Suprapubic skin (tissue), 4 donors: Measurements from ENCODE around the gene ALG14. TPM values are rescaled to one million over a fixed set of nuclear protein-coding genes. Genes with fewer than 3 reads are reported as not detected.
"Not testable (repeated sequence)": the region's sequence is repeated elsewhere in the genome, so short reads cannot be mapped to it uniquely, and the experiment has no call there.

ENCODE experiments used
- DNase-seq, 2 donors: peaks; one replicate each; pipeline ENCODE4 v3.0.0-alpha.2; 2019; ENCODE audit warnings: low spot score in 2 of 2
- H3K27ac ChIP-seq: fragments of 200-600 bp; sonication (generic); one replicate; pipeline ENCODE4 v1.5.1; 2019
- H3K27me3 ChIP-seq: fragments of 200-600 bp; sonication (generic); one replicate; pipeline ENCODE4 v1.5.1; 2019
- H3K36me3 ChIP-seq: fragments of 200-600 bp; sonication (generic); one replicate; pipeline ENCODE4 v1.5.1; 2019
- H3K4me1 ChIP-seq: fragments of 200-600 bp; sonication (generic); one replicate; pipeline ENCODE4 v1.5.1; 2019
- H3K4me3 ChIP-seq: fragments of 200-600 bp; sonication (generic); one replicate; pipeline ENCODE4 v1.5.1; 2019; ENCODE audit warnings: mild to moderate bottlenecking
- H3K9me3 ChIP-seq: fragments of 200-600 bp; sonication (generic); one replicate; pipeline ENCODE4 v1.5.1; 2019
- CTCF ChIP-seq, 2 donors: fragments of 200-600 bp in 1 of 2; fragments of 450-650 bp in 1 of 2; sonication (generic) in 1 of 2; IDR thresholded peaks; one replicate each; pipeline ENCODE4 v1.5.1; 2016 to 2019; ENCODE audit warnings: antibody characterized with exemption in 2 of 2, mild to moderate bottlenecking in 1 of 2, moderate library complexity in 1 of 2
- EP300 ChIP-seq: sonication (generic); formaldehyde crosslinking; IDR thresholded peaks from one replicate; pipeline ENCODE4 v1.6.1; 2017; ENCODE audit warnings: antibody characterized with exemption
- POLR2A ChIP-seq, 2 donors: fragments of 450-650 bp; IDR thresholded peaks; one replicate each; pipeline ENCODE4 v1.6.1; 2017; ENCODE audit warnings: antibody characterized with exemption in 2 of 2, mild to moderate bottlenecking in 2 of 2, moderate library complexity in 2 of 2
- POLR2AphosphoS5 ChIP-seq, 3 donors: sonication (generic); formaldehyde crosslinking; IDR thresholded peaks; one replicate each; pipeline ENCODE4 v1.6.1; 2017; ENCODE audit warnings: antibody characterized with exemption in 3 of 3
- whole genome bisulfite sequencing: methylation state at CpG from one replicate; pipeline ENCODE4 v1.1.5; 2018; 5-methylcytosine and 5-hydroxymethylcytosine counted together
- total RNA-seq, 4 donors: library from RNA; depleted of rRNA; stranded (reverse); fragments of >200 nt; gene quantifications; one replicate each; pipeline ENCODE4 v1.1.0, GENCODE V29; 2016

Gene ALG14
- total RNA-seq, 4 donors from 2014 or later: 0.80 to 1.6 (median 1.1) TPM

GRCh38 chr1:94998114-94998513 lies 74.6 kb downstream of the ALG14 start:
- Histone ChIP-seq H3K36me3 (no peaks in the 10 kb centered on the region), H3K27me3 (no peaks in the 10 kb centered on the region), H3K27ac (no peak overlapping the region), H3K4me1 (peaks cover 16% of the 10 kb centered on the region), H3K4me3 (no peak overlapping the region), H3K9me3 (no peaks in the 10 kb centered on the region)
- no peak for DNase-seq
- TF ChIP-seq POLR2A (IDR thresholded peaks at IDR 0.05): no peak
- no peak for TF ChIP-seq EP300
- TF ChIP-seq POLR2AphosphoS5 (IDR thresholded peaks at IDR 0.05): no peak
- TF ChIP-seq CTCF (IDR thresholded peaks at IDR 0.05): no peak
- WGBS: 92% methylated on average over 3 of the region's 3 CpGs

- not testable (repeated sequence) for H3K27me3 ChIP-seq, H3K36me3 ChIP-seq, H3K27ac ChIP-seq, H3K4me3 ChIP-seq, H3K9me3 ChIP-seq, H3K4me1 ChIP-seq, DNase-seq
- 76% methylated on average over 6 of the region's 6 CpGs for WGBS
Observed at GRCh38 chr1:94995536-94995935, 77.2 kb downstream of the ALG14 start.

DNA sequence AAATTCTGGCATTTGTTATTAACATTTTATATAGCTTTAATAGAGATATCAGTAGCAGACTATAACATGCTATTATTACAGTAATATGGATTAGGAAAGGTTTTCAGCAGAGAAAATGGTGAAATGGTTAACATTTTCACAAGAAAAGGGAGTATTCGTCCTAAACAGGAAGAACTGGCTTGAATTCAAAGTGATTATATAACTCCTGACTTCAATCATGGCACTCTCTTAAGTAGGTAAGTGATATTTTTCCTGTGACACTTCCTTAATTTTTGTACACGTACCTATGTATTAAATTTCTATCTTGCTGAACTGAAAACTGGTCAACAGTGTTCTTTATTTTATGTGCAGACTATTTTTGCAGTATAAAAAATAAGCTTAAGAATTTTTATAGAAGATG lies 77.9 kb downstream of the ALG14 start:
- no peaks in the 10 kb centered on the region for H3K36me3 ChIP-seq
- no peak for DNase-seq
- H3K27me3 ChIP-seq: no peaks in the 10 kb centered on the region
- H3K4me3 ChIP-seq: no peak overlapping the region
- WGBS: 31% methylated on average over 2 of the region's 2 CpGs
- H3K4me1 ChIP-seq: peaks cover 4% of the 10 kb centered on the region
- no peaks in the 10 kb centered on the region for H3K9me3 ChIP-seq
- TF ChIP-seq POLR2AphosphoS5 (IDR thresholded peaks at IDR 0.05) (no peak), POLR2A (IDR thresholded peaks at IDR 0.05) (no peak), EP300 (no peak), CTCF (IDR thresholded peaks at IDR 0.05) (no peak)
- no peak overlapping the region for H3K27ac ChIP-seq

DNA sequence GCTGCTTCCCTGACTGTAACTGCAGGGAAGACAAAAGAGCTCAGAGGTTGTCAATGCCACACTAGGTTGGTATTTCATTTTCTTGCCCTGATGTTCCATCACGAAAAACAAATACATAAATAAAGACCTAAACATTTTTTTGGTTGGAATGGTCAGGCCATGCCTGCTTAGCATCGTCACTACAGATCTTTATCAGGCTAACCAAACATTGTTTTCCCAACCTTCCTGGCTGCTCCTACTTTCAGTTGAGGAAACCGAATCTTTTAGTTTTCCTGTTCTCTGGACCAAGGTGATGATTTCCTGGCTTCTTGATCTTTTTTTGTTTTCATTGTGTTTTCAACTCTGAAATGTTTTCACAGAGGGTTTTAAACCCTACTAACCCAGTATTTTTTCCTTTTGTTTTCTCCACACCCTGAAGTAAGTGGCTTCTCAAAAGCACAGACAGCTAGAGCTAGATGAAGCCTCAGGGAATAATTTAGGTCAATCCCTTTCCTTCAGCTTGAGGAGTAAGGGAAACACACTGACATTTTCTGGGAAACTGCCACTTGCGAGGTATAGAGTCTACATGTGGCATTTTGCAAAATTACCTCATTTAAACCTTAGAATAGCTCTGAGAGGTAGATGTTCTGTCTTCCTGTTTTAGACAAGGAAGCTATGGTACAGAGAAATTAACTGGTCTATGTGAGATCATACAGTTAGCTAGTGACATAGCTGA lies 78.7 kb downstream of the ALG14 start:
- no peak for DNase-seq
- Histone ChIP-seq H3K4me1 (peaks cover 4% of the 10 kb centered on the region), H3K27me3 (no peaks in the 10 kb centered on the region), H3K4me3 (no peak overlapping the region), H3K27ac (no peak overlapping the region), H3K36me3 (no peaks in the 10 kb centered on the region), H3K9me3 (no peaks in the 10 kb centered on the region)
- TF ChIP-seq POLR2AphosphoS5 (IDR thresholded peaks at IDR 0.05) (no peak), CTCF (IDR thresholded peaks at IDR 0.05) (no peak), EP300 (no peak), POLR2A (IDR thresholded peaks at IDR 0.05) (no peak)
- WGBS: 77% methylated on average over 4 of the region's 4 CpGs

- Histone ChIP-seq H3K9me3 (no peaks in the 10 kb centered on the region), H3K27me3 (no peaks in the 10 kb centered on the region), H3K4me1 (peaks cover 4% of the 10 kb centered on the region), H3K27ac (no peak overlapping the region), H3K36me3 (no peaks in the 10 kb centered on the region), H3K4me3 (no peak overlapping the region)
- 85% methylated on average over 2 of the region's 2 CpGs for WGBS
- DNase-seq: no peak
- no peak for TF ChIP-seq POLR2AphosphoS5 (IDR thresholded peaks at IDR 0.05)
Observed at GRCh38 chr1:94992863-94993563, 79.7 kb downstream of the ALG14 start.

- peaks cover 4% of the 10 kb centered on the region for H3K4me1 ChIP-seq
- no peaks in the 10 kb centered on the region for H3K27me3 ChIP-seq
- 85% methylated on average over 5 of the region's 5 CpGs for WGBS
- H3K36me3 ChIP-seq: no peaks in the 10 kb centered on the region
- no peak for DNase-seq
- H3K9me3 ChIP-seq: no peaks in the 10 kb centered on the region
- no peak overlapping the region for H3K27ac ChIP-seq
- H3K4me3 ChIP-seq: no peak overlapping the region
- TF ChIP-seq POLR2A (IDR thresholded peaks at IDR 0.05) (no peak), POLR2AphosphoS5 (IDR thresholded peaks at IDR 0.05) (no peak), EP300 (no peak), CTCF (IDR thresholded peaks at IDR 0.05) (no peak)
Observed at GRCh38 chr1:94992161-94992560, 80.6 kb downstream of the ALG14 start.
